Stimulated activated CD4-positive, alpha-beta T cell treated with anti-CD3 and anti-CD28 coated beads, Interleukin-12 subunit alpha, Interleukin-12 subunit beta, amount 100 ng/mL, for 48 hours (primary cell): ENCODE measurements around the gene PPP6R3.
"Not testable (repeated sequence)": the region's sequence is repeated elsewhere in the genome, so short reads cannot be mapped to it uniquely, and the experiment has no call there.

ENCODE experiments used
- DNase-seq, 3 donors: peaks; one replicate each; pipeline ENCODE4 v3.0.0-alpha.2; 2020; ENCODE audit warnings: low read depth in 2 of 3, low spot score in 1 of 3

PPP6R3 gene

GRCh38 chr11:68436162-68436888 lies 24.2 kb upstream of the PPP6R3 start:
- DNase-seq: no peak

- DNase-seq: no peak
These were observed 23.3 kb upstream of the PPP6R3 start for GRCh38 chr11:68436985-68437926.

DNA sequence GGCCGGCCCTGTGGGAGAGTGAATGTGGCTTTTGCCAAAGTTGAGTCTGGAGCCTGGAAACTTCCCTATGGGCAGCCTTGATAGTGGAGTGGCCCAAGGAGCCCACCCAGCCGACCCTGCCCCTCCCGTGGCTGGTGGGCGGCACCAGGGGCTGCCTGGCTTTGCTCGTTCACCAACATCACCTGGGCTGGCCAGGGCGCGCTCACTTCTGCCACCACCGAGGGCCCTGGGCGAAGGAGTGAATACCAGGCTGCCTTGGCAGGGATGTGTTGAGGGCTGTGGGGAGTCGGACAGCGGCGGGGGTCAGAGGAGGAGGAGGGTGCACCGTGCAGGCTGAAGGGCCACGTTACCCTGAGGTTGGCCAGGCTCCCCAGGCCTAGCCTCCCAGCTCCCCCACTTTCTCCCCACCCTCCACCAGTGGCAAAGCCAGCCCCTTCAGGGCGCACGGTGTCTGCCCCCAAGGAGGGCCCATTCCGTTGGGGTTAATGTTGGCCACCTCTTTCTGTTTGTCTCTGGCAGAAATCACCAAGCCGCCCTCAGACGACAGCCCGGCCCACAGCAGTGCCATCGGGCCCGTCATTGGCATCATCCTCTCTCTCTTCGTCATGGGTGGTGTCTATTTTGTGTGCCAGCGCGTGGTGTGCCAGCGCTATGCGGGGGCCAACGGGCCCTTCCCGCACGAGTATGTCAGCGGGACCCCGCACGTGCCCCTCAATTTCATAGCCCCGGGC lies 22.5 kb upstream of the PPP6R3 start:
- no peak for DNase-seq

GRCh38 chr11:68438658-68439259 lies 21.8 kb upstream of the PPP6R3 start:
- DNase-seq: no peak

DNA sequence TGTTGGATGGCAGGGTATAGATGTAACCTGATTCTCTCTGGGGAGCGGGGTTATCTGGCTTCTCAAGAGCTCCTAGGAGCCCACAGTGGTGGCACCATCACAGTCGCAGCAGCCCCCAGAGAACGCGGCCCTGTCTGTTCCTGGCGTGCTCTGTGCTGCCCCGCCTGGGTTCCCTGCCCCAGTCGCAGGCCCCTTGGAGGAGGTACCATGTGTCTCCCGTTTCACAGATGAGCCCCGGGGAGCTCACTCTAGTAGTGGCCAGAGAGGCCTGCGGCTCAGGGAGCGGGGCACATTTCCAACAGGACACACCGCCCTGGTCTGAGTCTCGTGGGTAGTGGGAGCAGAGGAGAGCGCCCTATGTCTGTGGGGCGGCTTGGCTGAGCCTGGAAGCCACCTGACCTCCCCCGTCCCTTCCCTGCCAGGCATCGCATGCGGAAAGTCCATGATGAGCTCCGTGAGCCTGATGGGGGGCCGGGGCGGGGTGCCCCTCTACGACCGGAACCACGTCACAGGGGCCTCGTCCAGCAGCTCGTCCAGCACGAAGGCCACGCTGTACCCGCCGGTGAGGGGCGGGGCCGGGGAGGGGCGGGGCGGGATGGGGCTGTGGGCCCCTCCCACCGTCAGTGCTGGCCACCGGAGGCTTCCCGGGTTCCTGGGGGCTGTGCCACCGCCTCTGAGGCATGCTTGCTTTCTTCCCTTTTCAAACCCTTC lies 21.0 kb upstream of the PPP6R3 start:
- no peak for DNase-seq

DNA sequence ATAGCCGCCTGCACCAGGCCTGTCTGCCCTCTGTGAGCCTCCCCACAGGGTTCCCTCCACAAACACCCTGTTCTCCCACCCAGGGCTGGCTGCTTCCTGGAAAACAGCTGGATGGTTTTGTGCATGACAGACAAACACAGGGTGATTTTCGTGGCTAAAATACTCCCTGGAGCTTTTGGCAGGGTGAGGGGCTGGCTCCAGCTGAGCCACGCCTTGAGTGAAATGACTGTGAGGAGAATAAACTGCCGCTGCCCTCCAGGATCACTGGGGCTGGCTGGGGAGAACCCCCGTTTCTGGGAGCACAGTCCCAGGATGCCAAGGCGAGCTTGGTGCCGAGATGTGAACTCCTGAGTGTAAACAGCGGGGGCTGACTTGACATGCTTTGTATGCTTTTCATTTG lies 20.3 kb upstream of the PPP6R3 start:
- no peak for DNase-seq

DNA sequence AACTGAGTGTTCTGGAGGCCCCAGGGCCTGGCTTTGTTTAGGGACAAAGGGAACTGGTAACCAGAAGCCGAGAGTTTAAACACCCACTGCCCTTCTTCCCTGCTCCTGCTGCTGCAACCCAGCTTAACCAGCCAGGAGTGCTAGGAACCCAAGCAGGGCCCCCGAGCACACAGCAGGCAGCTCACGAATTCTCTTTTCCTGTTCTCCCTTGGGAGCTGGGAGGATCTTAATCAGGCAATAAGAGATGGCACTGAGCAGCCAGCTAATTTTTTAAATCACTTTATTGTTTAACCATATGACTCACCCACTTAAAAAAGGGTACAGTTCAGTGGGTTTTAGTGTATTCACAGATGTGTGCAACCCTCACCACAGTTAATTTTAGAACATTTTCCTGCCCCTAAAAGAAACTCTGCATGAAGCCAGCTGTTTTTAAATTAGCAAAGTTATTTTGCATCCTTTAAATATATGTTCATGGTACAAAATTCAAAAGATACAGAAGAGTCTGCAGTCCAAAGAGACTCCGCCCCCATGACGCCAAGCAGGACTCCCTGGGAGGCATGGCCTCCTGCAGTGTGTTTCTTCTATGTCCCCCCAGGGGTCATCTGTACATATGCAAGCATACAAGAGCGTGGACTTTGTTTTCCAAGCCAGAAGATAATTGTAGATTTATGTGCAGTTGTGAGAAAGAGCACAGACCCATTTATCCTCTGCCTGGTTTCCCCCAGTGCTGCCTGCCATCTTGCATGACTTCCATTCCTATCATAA lies 18.9 kb upstream of the PPP6R3 start:
- no peak for DNase-seq

- DNase-seq: no peak
These were observed 18.1 kb upstream of the PPP6R3 start for GRCh38 chr11:68442433-68442832.

DNA sequence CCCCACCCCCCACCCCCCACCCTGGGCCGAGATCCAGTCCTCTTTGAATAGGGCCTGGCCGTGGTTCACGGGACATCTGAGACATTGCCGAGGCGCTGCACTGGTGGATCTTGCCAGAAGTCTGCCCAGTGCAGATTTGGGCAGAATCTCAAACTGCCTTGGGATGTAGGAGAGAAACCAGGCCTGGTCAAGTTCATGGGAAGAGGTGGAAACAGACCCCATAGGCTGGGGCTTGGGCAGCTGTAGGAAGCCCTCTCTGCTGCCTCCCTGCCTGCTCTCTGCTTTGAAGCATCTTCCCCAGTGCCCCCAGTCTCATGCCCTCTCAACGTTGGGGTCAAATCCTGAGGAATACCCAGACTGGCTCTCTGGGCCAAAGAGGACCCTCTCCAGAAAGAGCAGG lies 16.0 kb upstream of the PPP6R3 start:
- no peak for DNase-seq

DNA sequence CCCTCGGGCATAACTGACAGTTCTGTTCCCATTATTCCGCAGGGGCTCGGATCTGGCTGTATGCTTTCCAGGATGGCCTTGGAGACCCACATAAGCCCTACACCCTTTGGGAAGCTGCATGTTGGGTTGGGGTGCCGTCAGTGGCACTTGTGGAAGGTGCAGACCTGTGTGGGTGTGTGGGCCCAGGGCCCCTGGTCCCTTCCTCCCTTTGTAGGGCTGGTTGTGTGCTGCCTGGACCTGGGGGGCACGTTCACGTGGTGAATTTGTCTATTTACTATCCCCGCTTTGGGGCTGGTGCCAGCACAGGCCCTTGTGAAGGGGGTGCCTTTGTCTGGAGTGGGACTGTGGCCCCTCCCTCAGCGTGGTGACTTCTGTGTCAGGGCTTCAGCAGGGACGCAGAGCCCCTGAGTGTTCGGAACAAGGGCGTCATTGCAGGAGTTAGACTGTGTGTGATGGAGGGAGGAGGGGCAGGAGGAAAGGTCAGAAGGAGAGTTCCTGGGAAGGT lies 15.0 kb upstream of the PPP6R3 start:
- DNase-seq: no peak

- no peak for DNase-seq
These were observed 14.4 kb upstream of the PPP6R3 start for GRCh38 chr11:68446046-68446725.

- DNase-seq: peak; percentile 56 to 80 (median 69)
These were observed 13.3 kb upstream of the PPP6R3 start for GRCh38 chr11:68447015-68447801.

DNA sequence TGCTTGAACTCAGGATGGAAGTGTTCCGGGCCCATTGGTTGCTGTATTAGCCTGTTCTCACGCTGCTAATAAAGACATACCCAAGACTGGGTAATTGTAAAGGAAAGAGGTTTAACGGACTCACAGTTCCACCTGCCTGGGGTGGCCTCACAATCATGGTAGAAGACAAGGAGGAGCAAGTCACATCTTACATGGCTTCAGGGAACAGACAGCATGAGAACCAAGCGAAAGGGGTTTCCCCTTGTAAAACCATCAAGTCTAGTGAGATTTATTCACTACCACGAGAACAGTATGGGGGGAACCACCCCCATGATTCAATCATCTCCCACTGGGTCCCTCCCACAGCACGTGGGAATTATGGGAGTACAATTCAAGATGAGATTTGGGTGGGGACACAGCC lies 12.6 kb upstream of the PPP6R3 start:
- not testable (repeated sequence) for DNase-seq

DNA sequence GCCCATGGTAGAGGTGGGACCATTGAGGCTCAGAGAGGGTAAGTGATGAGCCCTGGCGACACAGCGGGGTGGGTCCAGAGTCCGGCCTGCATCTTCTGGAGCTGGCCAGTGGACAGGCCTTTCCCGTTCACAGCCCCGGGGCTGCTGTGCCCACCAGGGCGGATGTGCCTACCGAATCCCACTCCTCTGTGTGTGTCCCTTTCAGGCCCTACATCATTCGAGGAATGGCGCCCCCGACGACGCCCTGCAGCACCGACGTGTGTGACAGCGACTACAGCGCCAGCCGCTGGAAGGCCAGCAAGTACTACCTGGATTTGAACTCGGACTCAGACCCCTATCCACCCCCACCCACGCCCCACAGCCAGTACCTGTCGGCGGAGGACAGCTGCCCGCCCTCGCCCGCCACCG lies 11.9 kb upstream of the PPP6R3 start:
- no peak for DNase-seq

GRCh38 chr11:68449951-68450350 lies 10.6 kb upstream of the PPP6R3 start:
- no peak for DNase-seq

GRCh38 chr11:68450711-68451110 lies 9.8 kb upstream of the PPP6R3 start:
- no peak for DNase-seq

DNA sequence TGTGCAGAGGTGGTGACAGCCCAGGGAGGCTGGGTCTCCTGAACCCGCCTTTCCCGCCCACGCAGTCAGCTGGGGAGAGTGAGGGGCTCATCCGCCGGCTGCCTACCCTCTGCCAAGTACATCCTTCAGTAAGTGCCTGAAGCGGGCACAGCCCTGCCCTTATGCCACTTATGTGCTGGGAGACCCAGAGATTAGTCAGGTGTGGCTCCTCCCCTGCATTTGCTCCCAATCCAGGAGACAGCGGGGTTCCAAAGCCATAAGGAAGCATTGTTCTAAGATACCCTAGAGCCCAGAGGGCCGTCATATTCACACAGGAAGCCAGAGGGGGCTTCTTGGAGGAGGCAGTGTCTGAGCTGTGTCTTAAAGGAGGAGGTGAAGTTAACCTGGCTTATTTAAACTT lies 5.8 kb upstream of the PPP6R3 start:
- DNase-seq: no peak

GRCh38 chr11:68455485-68455884 lies 5.1 kb upstream of the PPP6R3 start:
- DNase-seq: no peak
